ENCODE data around the gene MYO7B. TPM values are rescaled to one million over a fixed set of nuclear protein-coding genes. Genes with fewer than 3 reads are reported as not detected.
A peak's percentile ranks its signal among the peaks of the same experiment; 100 is the strongest.

MYO7B gene
- total RNA-seq, 4 donors from 2014 or later, result 0.21 to 0.48 (median 0.28) TPM

GRCh38 chr2:127632592-127633489 lies 97.4 kb downstream of the MYO7B start:
- no peak overlapping the region for H3K4me3 ChIP-seq
- TF ChIP-seq CTCF (IDR thresholded peaks at IDR 0.05) (no peak), POLR2A (IDR thresholded peaks at IDR 0.05) (no peak)
- H3K27ac ChIP-seq, result peak overlapping the region in 1 of 2 donors; percentile 13
- DNase-seq, result peak in 1 of 2 donors; percentile 31
- peaks cover 6 to 8% of the 10 kb centered on the region in 2 donors for H3K4me1 ChIP-seq
- intact Hi-C loops (cut with DNase I; ENCODE audit: low total_unique reads), result no loop called here
- no peaks in the 10 kb centered on the region for H3K36me3 ChIP-seq
- no peaks in the 10 kb centered on the region for H3K27me3 ChIP-seq
- H3K9me3 ChIP-seq, result no peaks in the 10 kb centered on the region

- TF ChIP-seq POLR2A (IDR thresholded peaks at IDR 0.05) (no peak), CTCF (IDR thresholded peaks at IDR 0.05) (no peak)
- H3K27ac ChIP-seq, result peak overlapping the region in 1 of 2 donors; percentile 13
- H3K36me3 ChIP-seq, result no peaks in the 10 kb centered on the region
- H3K9me3 ChIP-seq, result no peaks in the 10 kb centered on the region
- H3K27me3 ChIP-seq, result no peaks in the 10 kb centered on the region
- intact Hi-C loops (cut with DNase I; ENCODE audit: low total_unique reads), result no loop called here
- H3K4me3 ChIP-seq, result no peak overlapping the region
- peak in 1 of 2 donors; percentile 49 for DNase-seq
- peaks cover 6 to 10% of the 10 kb centered on the region in 2 donors for H3K4me1 ChIP-seq
These were observed 98.1 kb downstream of the MYO7B start for GRCh38 chr2:127633556-127634065.

- intact Hi-C loops (cut with DNase I; ENCODE audit: low total_unique reads), result no loop called here
These were observed 98.7 kb downstream of the MYO7B start for GRCh38 chr2:127634066-127634617.

GRCh38 chr2:127634626-127635379 lies 99.3 kb downstream of the MYO7B start:
- no peaks in the 10 kb centered on the region for H3K27me3 ChIP-seq
- H3K36me3 ChIP-seq, result no peaks in the 10 kb centered on the region
- peak in 1 of 2 donors; percentile 36 for DNase-seq
- no peak for TF ChIP-seq CTCF (IDR thresholded peaks at IDR 0.05)
- peaks cover 6 to 10% of the 10 kb centered on the region in 2 donors for H3K4me1 ChIP-seq
- H3K27ac ChIP-seq, result peak overlapping the region in 1 of 2 donors; percentile 13
- H3K4me3 ChIP-seq, result no peak overlapping the region
- no peaks in the 10 kb centered on the region for H3K9me3 ChIP-seq
- intact Hi-C loops (cut with DNase I; ENCODE audit: low total_unique reads), result no loop called here

More at GRCh38 chr2:127634066-127634617, 98.7 kb downstream of the MYO7B start:
- H3K36me3 ChIP-seq, result no peaks in the 10 kb centered on the region
- no peaks in the 10 kb centered on the region for H3K27me3 ChIP-seq
- TF ChIP-seq CTCF (IDR thresholded peaks at IDR 0.05), result no peak
- no peak for TF ChIP-seq POLR2A (IDR thresholded peaks at IDR 0.05)
- H3K9me3 ChIP-seq, result no peaks in the 10 kb centered on the region
- no peak overlapping the region for H3K4me3 ChIP-seq
- H3K27ac ChIP-seq, result peak overlapping the region in 1 of 2 donors; percentile 13
- peaks cover 6 to 10% of the 10 kb centered on the region in 2 donors for H3K4me1 ChIP-seq
- peak in 1 of 2 donors; percentile 49 for DNase-seq

All from uterus (tissue), 4 donors.